ENCODE results near the gene ATP5PB. TPM values are rescaled to one million over a fixed set of nuclear protein-coding genes. Genes with fewer than 3 reads are reported as not detected.

Gene ATP5PB, protein sequence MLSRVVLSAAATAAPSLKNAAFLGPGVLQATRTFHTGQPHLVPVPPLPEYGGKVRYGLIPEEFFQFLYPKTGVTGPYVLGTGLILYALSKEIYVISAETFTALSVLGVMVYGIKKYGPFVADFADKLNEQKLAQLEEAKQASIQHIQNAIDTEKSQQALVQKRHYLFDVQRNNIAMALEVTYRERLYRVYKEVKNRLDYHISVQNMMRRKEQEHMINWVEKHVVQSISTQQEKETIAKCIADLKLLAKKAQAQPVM
- total RNA-seq (100 to 1,000 TPM; 143 to 212 TPM), polyA plus RNA-seq (100 to 1,000 TPM; 234 to 257 TPM)

DNA sequence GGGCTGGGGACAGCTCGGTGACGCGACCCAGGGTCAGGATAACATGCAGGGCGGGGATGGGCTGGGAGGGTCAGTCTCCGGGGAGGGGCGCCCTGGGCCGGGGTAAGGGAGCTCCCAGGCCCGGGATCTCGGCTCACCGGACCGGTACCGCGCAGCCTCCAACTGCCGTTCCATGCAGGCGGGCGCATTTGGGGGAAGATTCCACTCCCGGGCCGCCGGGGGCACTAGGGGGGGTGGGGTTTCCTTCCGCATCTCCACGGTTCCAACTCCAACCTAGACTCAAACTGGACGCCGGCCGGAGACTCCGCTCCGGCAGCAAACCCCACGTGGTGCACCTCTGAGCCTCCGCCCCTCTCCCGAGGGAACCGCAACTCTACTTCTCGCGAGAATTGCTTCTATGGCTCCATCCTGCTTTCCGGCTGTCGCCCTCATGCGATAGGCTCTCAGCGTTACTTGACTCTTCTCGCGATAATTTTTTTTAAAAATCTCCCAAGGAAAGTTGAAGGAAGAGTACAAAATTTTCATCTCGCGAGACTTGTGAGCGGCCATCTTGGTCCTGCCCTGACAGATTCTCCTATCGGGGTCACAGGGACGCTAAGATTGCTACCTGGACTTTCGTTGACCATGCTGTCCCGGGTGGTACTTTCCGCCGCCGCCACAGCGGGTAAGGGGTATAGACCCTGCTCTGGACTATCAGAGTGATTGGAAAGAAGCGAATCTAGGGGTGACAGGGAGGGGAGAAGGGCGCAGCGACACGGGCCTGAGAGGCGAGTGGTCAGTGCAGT is at the start of gene ATP5PB, which contains the start of gene WDR77:
Gene ATP5PB (plus strand): TSS at position 547 of the 785 bp plus-strand sequence. CDS start 78 bp downstream, at position 625.
Gene WDR77 (minus strand): TSS at position 339 of the 785 bp plus-strand sequence. CDS start 87 bp downstream, at position 252.
- TF ChIP-seq FOXA2 (IDR thresholded peaks at IDR 0.05) (no peak), JUND (IDR thresholded peaks at IDR 0.05) (peak in 1 of 2 donors; percentile 55), HNF4G (IDR thresholded peaks at IDR 0.05) (no peak), TAF1 (conservative IDR thresholded peaks at IDR 0.05) (peak; percentile 39), GABPA (IDR thresholded peaks at IDR 0.05 in 1 of 2, conservative IDR thresholded peaks at IDR 0.05 in 1 of 2) (peak in 1 of 2 donors; percentile 84), HNF4A (conservative IDR thresholded peaks at IDR 0.05) (no peak), SP1 (IDR thresholded peaks at IDR 0.05) (peak; percentile 35), RXRA (IDR thresholded peaks at IDR 0.05) (peak in 1 of 2 donors; percentile 64), FOXA1 (IDR thresholded peaks at IDR 0.05) (no peak), YY1 (IDR thresholded peaks at IDR 0.05) (peak; percentile 100), RAD21 (IDR thresholded peaks at IDR 0.05) (peak; percentile 13 to 38), EGR1 (IDR thresholded peaks at IDR 0.05; ENCODE audit: low read depth in 2 of 2) (no peak), NR2F2 (IDR thresholded peaks at IDR 0.05) (peak; percentile 32)
- TF ChIP-seq, protein P1, sequence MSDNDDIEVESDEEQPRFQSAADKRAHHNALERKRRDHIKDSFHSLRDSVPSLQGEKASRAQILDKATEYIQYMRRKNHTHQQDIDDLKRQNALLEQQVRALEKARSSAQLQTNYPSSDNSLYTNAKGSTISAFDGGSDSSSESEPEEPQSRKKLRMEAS (IDR thresholded peaks at IDR 0.05): peak; percentile 77
- TF ChIP-seq, protein P2, sequence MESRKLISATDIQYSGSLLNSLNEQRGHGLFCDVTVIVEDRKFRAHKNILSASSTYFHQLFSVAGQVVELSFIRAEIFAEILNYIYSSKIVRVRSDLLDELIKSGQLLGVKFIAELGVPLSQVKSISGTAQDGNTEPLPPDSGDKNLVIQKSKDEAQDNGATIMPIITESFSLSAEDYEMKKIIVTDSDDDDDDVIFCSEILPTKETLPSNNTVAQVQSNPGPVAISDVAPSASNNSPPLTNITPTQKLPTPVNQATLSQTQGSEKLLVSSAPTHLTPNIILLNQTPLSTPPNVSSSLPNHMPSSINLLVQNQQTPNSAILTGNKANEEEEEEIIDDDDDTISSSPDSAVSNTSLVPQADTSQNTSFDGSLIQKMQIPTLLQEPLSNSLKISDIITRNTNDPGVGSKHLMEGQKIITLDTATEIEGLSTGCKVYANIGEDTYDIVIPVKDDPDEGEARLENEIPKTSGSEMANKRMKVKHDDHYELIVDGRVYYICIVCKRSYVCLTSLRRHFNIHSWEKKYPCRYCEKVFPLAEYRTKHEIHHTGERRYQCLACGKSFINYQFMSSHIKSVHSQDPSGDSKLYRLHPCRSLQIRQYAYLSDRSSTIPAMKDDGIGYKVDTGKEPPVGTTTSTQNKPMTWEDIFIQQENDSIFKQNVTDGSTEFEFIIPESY (IDR thresholded peaks at IDR 0.05): peak; percentile 100
- TF ChIP-seq, protein P3, sequence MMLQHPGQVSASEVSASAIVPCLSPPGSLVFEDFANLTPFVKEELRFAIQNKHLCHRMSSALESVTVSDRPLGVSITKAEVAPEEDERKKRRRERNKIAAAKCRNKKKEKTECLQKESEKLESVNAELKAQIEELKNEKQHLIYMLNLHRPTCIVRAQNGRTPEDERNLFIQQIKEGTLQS (IDR thresholded peaks at IDR 0.05): no peak
- TF ChIP-seq, protein P4, sequence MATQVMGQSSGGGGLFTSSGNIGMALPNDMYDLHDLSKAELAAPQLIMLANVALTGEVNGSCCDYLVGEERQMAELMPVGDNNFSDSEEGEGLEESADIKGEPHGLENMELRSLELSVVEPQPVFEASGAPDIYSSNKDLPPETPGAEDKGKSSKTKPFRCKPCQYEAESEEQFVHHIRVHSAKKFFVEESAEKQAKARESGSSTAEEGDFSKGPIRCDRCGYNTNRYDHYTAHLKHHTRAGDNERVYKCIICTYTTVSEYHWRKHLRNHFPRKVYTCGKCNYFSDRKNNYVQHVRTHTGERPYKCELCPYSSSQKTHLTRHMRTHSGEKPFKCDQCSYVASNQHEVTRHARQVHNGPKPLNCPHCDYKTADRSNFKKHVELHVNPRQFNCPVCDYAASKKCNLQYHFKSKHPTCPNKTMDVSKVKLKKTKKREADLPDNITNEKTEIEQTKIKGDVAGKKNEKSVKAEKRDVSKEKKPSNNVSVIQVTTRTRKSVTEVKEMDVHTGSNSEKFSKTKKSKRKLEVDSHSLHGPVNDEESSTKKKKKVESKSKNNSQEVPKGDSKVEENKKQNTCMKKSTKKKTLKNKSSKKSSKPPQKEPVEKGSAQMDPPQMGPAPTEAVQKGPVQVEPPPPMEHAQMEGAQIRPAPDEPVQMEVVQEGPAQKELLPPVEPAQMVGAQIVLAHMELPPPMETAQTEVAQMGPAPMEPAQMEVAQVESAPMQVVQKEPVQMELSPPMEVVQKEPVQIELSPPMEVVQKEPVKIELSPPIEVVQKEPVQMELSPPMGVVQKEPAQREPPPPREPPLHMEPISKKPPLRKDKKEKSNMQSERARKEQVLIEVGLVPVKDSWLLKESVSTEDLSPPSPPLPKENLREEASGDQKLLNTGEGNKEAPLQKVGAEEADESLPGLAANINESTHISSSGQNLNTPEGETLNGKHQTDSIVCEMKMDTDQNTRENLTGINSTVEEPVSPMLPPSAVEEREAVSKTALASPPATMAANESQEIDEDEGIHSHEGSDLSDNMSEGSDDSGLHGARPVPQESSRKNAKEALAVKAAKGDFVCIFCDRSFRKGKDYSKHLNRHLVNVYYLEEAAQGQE (IDR thresholded peaks at IDR 0.05): peak; percentile 43
- TF ChIP-seq, protein P5, sequence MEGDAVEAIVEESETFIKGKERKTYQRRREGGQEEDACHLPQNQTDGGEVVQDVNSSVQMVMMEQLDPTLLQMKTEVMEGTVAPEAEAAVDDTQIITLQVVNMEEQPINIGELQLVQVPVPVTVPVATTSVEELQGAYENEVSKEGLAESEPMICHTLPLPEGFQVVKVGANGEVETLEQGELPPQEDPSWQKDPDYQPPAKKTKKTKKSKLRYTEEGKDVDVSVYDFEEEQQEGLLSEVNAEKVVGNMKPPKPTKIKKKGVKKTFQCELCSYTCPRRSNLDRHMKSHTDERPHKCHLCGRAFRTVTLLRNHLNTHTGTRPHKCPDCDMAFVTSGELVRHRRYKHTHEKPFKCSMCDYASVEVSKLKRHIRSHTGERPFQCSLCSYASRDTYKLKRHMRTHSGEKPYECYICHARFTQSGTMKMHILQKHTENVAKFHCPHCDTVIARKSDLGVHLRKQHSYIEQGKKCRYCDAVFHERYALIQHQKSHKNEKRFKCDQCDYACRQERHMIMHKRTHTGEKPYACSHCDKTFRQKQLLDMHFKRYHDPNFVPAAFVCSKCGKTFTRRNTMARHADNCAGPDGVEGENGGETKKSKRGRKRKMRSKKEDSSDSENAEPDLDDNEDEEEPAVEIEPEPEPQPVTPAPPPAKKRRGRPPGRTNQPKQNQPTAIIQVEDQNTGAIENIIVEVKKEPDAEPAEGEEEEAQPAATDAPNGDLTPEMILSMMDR (IDR thresholded peaks at IDR 0.05; ENCODE audit: low read depth, low read length, missing input control): no peak
- Histone ChIP-seq H3K4me1 (ENCODE audit: control insufficient read depth in 4 of 4, insufficient read depth in 4 of 4, low read length in 3 of 4) (peaks cover 2 to 31% (median 23%) of the 10 kb centered on the region in 4 donors), H3K4me3 (ENCODE audit: low read depth in 1 of 3, low read length in 3 of 3) (peak within 1 kb of the TSS; percentile 78 to 99 (median 98)), H3K27ac (ENCODE audit: low read depth in 1 of 2, low read length in 2 of 2) (peak within 1 kb of the TSS; percentile 80 to 87), H3K27me3 (ENCODE audit: control insufficient read depth in 4 of 4, insufficient read depth in 4 of 4, low read length in 3 of 4) (no peaks in the 10 kb centered on the region), H3K36me3 (ENCODE audit: control insufficient read depth in 4 of 4, insufficient read depth in 3 of 4, low read depth in 1 of 4, low read length in 3 of 4) (peaks cover 0 to 16% (median 7%) of the 10 kb centered on the region in 4 donors), H3K9me3 (ENCODE audit: control insufficient read depth in 4 of 4, low read length in 3 of 4) (no peaks in the 10 kb centered on the region), H3K9ac (ENCODE audit: low read depth in 1 of 2, low read length in 2 of 2) (peak within 1 kb of the TSS; percentile 97)
- DNase-seq (ENCODE audit: low spot score): peak; percentile 86
- whole genome bisulfite sequencing: under 1% methylated on average over 54 of the region's 54 CpGs
